Embryonic facial prominence (tissue), 1 donor: ENCODE results near the gene PEX16.

ENCODE experiments used
- DNase-seq: peaks from one replicate; pipeline ENCODE4 v3.0.0-alpha.2; 2016; ENCODE audit errors: extremely low spot score

PEX16 gene

GRCh38 chr11:45877221-45877620, 40.5 kb downstream of the PEX16 start:
- no peak for DNase-seq

GRCh38 chr11:45876401-45876800, 41.3 kb downstream of the PEX16 start:
- DNase-seq, result no peak

- DNase-seq, result no peak
Measured at GRCh38 chr11:45872651-45873356, 44.9 kb downstream of the PEX16 start.

- DNase-seq, result no peak
Measured at GRCh38 chr11:45871638-45872037, 46.0 kb downstream of the PEX16 start.

- DNase-seq, result no peak
Measured at GRCh38 chr11:45870706-45871105, 47.0 kb downstream of the PEX16 start.

GRCh38 chr11:45869551-45869950, 48.1 kb downstream of the PEX16 start:
- DNase-seq, result no peak

- DNase-seq, result no peak
Measured at GRCh38 chr11:45864041-45864440, 53.6 kb downstream of the PEX16 start.

- DNase-seq, result no peak
Measured at GRCh38 chr11:45860764-45861510, 56.7 kb downstream of the PEX16 start.

- no peak for DNase-seq
Measured at GRCh38 chr11:45860348-45860747, 57.3 kb downstream of the PEX16 start.
